Stimulated activated CD8-positive, alpha-beta memory T cell treated with anti-CD3 and anti-CD28 coated beads, Interleukin-15, amount 100 ng/mL, for 4 hours (primary cell): ENCODE data around the gene KIF19.

Experiments used
- DNase-seq, 2 donors: peaks; one replicate each; pipeline ENCODE4 v3.0.0-alpha.2; 2020; ENCODE audit warnings: low read depth in 2 of 2

The KIF19 gene

GRCh38 chr17:74361230-74362068 lies 35.4 kb downstream of the KIF19 start, which contains the start of gene BTBD17:
Gene BTBD17, minus strand, starts transcription at chr17:74361868. Its CDS starts 49 bp downstream, at chr17:74361819.
- DNase-seq, result no peak

- DNase-seq, result no peak
Observed at GRCh38 chr17:74362069-74362405, 36.0 kb downstream of the KIF19 start.

- no peak for DNase-seq
Observed at GRCh38 chr17:74362810-74363498, 36.9 kb downstream of the KIF19 start.

- no peak for DNase-seq
Observed at GRCh38 chr17:74367206-74367605, 41.2 kb downstream of the KIF19 start, which contains the start of gene GPR142. Gene GPR142, plus strand, starts transcription at chr17:74367506. Its CDS starts 2,035 bp downstream, at chr17:74369541.

GRCh38 chr17:74368341-74369081 lies 42.5 kb downstream of the KIF19 start:
- peak; percentile 26 to 42 for DNase-seq

GRCh38 chr17:74369221-74369620 lies 43.2 kb downstream of the KIF19 start:
- DNase-seq, result peak; percentile 35 to 60

- DNase-seq, result no peak
Observed at GRCh38 chr17:74369665-74370490, 43.9 kb downstream of the KIF19 start.

GRCh38 chr17:74371653-74372147 lies 45.7 kb downstream of the KIF19 start:
- DNase-seq, result no peak

- DNase-seq, result no peak
Observed at GRCh38 chr17:74372426-74372825, 46.4 kb downstream of the KIF19 start.

GRCh38 chr17:74373838-74374606 lies 48.0 kb downstream of the KIF19 start:
- DNase-seq, result no peak

- DNase-seq, result no peak
Observed at GRCh38 chr17:74374858-74375257, 48.8 kb downstream of the KIF19 start.

- peak; percentile 62 to 80 for DNase-seq
Observed at GRCh38 chr17:74379495-74380085, 53.6 kb downstream of the KIF19 start.

GRCh38 chr17:74380086-74380958 lies 54.3 kb downstream of the KIF19 start:
- no peak for DNase-seq

- DNase-seq, result no peak
Observed at GRCh38 chr17:74380959-74381808, 55.2 kb downstream of the KIF19 start.

GRCh38 chr17:74383141-74383540 lies 57.1 kb downstream of the KIF19 start:
- no peak for DNase-seq

- DNase-seq, result no peak
Observed at GRCh38 chr17:74385201-74385600, 59.2 kb downstream of the KIF19 start.

GRCh38 chr17:74386386-74386785 lies 60.4 kb downstream of the KIF19 start:
- DNase-seq, result no peak
